ENCODE measurements around the gene FKBP5.
A peak's percentile ranks its signal among the peaks of the same experiment; 100 is the strongest.
"Not testable (repeated sequence)": the region's sequence is repeated elsewhere in the genome, so short reads cannot be mapped to it uniquely, and the experiment has no call there.

Gene FKBP5

DNA sequence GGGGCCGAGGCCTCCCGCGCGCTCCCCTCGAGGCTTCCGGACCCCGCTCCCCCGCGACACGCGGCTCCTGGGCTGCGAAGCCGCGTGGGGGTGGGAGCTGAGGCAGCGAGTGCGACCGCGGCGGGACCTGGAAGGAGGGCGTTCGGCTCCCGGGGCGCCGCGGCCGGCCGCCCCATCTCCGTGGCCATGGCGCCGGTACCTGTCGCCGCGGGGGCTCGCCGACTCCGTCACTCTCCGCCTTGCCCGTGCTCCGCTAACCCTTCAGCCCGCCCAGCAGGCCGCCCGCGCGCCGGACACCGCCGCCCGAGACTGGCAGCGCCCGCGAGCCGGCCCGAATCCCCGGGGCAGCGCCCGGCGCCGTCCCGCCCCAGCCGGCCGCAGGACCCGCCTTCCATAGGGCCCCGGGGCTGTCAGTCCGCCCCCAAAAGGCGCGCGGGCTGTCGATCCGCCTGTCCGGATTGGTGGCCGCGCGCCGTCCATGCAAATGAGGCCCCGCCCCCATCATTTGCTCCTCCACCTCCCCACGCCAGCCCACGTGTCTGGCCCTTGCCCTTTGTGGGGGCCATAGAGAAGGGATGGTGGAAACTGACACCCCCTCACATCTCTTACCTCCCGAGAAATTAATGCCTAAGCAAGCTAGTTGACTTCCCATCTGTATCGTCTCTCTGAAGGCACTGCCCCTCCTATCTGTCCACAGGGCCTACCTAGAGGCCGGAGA lies at the start of gene FKBP5:
Gene FKBP5 (minus strand): TSS at position 311 of the 718 bp plus-strand sequence. CDS start 46,091 bp downstream, outside the sequence.
- peak; percentile 71 to 84 (median 77) for DNase-seq

DNA sequence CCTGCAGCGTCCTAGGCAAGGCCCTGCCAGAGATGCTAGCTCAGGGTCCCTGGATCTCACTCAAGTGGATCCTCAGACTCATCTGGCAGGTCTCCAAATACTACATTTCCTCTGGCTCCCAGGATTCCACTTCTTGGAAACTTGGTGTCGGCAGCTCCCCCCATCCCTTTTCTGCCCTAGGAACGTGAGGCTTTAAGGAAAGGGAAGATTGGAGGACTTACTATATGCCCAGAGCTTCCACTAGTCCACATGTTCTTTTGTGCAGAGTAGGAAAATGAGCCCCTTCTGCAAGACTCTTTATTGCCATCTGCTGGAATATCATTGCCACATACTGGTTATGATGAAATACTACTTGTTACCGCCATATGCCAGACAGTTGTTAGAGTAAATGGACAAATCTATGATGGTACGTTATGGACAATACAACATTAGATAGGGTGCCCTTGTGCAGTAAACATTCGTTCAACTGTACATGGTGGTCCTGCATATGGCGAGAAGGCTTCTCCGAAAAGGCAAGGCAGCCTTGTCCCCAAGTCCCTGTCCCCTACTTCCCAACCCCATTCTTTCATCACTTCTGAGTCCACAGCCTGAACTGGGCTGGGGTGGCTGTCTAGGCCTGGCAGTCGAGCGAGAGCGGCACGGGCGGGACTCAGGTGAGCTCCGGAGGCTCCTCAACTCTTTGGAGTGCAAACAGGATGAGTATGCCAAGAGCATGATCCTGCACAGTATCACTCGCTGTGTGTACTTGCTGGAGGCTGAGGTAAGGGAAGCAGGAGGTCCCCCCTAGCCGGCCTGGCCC lies 48.9 kb upstream of the FKBP5 start:
- DNase-seq = peak in 3 of 6 experiments; percentile 63 to 79 (median 77)

DNA sequence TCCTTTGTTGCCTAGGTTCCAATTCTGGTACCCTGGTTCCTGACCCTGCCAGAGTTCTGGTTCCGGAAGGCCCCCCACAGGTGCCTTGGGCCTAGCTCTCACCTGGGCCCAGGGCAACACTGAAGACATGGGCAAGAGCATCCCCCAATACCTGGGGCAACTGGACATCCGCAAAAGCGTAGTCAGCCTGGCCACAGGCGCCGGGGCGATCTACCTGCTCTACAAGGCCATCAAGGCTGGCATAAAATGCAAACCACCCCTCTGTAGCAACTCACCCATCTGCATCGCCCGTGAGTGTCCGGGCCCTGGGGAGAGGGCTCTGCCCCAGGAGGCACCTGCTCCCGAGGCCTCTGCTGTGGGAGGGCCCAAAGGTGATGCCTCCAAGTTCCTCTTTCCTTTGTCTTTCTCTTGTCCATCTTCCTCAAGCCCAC lies 48.3 kb upstream of the FKBP5 start, which contains the start of gene ARMC12:
Gene ARMC12 (plus strand): TSS at position 51 of the 431 bp plus-strand sequence. CDS start 77 bp downstream, at position 128.
- no peak for DNase-seq

DNA sequence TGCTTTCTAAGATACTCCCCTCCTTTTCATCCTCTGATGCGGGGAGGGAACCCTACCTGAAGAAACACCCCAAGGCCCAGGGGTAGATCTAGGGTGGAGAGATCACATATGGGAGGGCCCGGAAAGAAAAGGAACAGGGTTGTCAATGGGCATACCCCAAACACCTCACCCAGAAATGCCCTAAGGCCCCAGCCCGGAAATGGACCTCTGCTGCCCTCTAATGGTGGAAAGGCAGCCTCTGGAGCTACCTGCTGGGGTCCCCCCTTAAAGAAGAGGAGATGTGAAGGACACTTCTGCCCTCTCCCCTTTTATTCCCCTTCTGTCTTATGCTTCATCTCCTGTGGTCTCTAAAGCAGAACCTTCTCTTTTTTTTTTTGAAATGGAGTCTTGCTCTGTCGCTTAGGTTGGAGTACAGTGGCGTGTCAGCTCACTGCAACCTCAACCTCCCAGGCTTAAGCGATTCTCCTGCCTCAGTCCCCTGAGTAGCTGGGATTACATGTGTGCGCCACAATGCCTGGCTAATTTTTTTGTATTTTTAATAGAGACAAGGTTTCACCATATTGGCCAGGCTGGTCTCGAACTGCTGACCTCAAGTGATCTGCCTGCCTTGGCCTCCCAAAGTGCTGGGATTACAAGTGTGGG lies 47.7 kb upstream of the FKBP5 start:
- DNase-seq = peak; percentile 72 to 91 (median 77)

DNA sequence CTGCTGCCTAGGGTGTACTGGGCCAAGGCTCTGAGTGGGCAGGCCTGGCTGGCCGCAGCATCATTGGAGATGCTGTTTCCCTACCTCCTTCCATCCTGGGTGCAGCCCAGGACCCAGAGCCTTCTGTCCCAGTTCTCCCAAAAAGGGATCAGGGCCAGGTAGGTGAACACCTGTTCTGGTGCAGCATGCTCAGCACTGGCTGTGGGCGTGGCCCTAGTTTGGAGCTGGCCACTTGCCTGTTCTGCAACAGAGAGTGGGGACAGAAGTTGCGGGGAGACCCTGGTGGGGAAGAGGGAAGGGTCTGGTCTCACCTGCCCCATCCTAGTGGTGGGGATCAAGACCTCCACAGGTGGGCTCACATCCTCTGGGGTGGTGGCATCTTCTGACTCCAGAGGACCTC lies 46.7 kb upstream of the FKBP5 start:
- DNase-seq = no peak

DNA sequence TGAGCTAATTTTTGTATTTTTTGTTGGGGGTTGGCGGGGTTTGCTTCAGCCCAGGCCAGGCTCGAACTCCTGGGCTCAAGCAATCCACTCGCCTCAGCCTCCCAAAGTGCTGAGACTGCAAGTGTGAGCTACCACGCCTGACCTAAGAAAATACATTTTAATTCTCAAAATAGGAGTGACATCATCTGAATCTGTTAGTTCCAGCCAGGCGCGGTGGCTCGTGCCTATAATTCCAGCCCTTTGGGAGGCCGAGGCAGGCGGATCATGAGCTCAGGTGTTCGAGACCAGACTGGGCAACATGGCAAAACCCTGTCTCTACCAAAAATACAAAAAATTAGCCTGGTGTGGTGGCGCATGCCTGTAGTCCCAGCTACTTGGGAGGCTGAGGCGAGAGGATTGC lies 45.6 kb upstream of the FKBP5 start:
- DNase-seq = not testable (repeated sequence)

DNA sequence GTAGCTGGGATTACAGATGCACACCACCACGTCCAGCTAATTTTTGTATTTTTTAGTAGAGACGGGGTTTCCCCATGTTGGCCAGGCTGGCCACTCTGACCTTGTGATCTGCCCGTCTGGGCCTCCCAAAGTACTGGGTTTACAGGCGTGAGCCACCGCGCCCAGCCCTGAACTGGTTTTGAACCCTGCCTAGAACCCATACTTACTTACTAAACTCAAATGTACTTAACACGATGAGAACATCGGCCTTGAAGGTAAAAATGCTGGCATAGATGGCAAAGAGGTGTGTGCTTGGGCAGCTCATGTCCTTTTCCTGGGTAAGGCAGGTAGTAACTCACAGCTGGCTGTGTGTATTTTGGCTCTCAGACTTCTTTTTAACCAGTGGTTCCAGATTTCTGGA lies 44.9 kb upstream of the FKBP5 start:
- DNase-seq = no peak

DNA sequence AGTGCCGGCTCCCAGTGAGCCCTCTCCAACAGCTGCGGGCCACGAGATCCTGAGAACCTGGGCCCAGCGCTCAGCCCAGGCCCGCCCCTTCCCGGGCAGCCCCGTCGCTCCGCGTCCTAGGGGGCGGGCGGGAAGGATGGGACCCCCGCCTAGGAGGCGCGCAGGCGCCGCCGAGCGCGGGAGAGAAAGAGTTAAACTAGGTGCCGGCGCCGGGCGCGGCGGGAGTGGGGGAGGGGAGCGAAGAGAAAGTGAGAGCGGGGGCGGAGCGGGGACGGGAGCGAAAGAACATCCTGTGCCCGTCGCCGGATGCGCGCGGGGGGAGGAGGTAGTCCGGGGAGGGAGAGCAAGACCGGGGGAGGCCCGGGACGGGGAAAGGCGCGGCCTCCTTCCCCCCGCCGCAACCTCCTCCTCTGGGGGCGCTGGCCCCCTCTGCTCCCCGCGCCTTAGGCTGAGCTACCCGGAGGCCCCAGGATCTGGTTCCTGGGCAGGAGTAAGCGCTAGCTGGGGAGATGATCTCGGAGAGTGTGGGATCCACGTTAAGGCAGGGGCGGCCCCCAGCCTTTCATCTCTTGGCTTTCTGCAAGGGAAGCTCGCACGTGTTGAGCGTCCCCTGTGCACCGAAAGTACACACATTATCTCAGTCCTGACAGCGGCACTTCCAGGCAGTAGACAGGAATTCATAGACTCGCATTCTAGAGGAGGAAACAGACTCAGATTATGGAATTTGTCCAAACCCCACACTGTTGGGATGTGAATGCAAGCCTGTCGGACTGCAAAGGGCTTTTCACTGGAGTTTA lies 43.2 kb upstream of the FKBP5 start:
- DNase-seq = peak; percentile 86 to 98 (median 91)

DNA sequence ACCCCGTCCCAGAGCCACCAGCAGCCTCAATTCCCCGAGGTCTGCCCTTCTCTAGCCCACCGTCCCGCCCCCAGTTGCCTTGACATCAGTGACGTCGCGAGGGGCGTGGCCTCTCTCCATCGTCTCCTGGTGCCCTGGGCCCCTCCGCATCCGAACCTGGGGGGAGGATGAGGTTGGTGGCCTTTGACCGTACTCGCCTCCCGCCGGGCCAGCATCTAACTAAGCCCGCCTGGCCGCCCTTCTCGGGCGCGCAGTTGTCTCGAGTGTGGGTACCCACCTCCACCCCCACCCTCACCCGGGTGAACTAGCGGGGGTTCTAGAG lies 42.7 kb upstream of the FKBP5 start:
- peak; percentile 88 to 99 (median 92) for DNase-seq

DNA sequence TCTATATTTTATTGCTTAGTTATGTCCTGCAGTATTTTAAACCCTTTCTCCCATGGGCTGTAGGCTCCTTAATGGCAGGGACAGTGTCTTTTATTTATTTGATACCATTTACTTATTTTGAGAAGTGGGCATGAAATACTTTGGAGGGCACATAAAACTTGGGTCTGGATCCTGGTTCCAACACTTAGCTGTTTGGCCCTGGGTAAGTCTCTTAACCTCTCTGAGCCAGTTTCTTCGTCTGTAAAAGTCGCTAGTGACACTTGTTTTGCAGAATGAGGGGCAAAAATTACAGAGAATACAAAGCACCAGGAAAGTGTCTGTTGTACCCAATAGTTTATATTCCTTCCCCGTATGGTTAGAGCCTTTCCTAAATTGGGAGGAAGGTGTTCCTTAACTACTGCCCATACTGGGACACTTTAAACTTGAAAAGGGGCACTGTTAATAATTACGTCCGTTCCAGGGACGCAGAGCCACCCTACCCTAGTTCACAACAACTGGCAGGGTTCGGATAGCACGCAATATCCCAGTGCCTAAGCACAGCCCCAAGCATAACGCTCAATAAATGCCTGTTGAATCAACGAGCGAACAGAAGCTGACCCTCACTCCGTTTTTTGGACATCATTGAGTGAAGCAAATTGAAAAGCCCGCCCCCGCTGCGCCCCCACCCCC lies 42.2 kb upstream of the FKBP5 start:
- DNase-seq = no peak

DNA sequence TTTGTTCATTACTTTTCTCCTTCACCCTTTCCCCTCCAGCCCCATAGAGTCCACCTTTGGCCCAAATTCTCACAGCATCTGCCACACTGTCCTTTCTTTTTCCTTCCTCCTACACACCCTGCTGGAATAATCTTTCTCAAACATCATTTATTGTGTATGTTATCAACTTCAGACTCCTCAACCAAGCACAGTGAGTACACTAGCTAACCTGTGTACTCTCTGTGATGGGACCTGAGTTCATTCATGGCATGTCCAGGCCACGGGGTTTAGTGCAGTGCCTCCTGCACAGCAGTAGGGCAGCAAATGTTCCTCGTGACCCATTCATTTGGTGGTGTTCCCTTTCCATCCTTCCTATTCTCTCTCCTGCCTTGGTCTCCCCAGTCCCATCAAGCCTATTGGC lies 41.0 kb upstream of the FKBP5 start:
- DNase-seq = no peak

DNA sequence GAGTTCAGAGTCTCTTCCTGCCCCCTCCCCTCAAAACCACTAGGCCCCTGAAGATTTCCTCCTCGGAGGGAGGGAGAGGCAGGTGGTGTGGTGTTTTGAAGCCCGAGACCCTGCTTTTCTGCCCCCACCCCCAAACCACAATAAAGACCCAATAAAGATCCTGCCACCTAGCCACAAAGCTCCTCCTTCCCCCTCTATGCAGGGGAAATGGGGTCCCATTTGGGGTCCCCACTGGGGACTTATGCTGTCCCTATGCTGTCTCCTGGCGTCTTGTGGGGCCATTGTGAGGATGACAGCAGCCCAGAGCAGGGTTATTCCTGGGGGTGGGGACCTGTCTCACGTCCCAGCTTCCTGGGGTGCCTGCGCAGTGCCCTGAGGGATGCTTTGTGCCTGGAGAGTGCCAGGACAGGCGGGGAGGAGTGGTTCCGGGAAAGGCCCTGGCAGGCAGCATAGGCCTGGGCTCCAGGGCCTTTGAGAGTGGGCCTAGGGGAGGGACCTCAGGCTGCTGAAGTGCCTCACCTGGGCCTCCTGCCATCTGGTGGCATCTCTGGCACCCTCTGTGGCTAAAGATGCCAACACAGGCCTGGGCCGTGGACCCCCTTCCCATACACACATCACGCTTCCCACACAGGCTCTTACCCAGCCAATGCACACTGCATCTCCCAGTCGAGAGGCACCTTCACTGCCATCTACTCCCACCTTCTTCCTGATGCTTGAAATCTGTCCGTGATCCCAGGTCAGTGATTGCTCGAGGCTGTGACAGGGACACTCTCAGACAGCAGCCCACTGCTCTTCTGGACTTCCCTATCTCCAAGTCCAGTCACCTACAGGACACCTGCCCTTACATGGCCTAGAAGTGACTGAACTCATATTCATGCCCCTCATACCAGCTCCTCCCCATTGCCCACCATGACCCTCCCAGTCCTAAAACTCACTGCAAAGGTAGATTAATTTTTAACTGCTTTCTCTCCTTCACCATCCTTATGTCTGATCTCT lies 40.3 kb upstream of the FKBP5 start:
- peak in 5 of 6 experiments; percentile 20 to 65 (median 50) for DNase-seq

DNA sequence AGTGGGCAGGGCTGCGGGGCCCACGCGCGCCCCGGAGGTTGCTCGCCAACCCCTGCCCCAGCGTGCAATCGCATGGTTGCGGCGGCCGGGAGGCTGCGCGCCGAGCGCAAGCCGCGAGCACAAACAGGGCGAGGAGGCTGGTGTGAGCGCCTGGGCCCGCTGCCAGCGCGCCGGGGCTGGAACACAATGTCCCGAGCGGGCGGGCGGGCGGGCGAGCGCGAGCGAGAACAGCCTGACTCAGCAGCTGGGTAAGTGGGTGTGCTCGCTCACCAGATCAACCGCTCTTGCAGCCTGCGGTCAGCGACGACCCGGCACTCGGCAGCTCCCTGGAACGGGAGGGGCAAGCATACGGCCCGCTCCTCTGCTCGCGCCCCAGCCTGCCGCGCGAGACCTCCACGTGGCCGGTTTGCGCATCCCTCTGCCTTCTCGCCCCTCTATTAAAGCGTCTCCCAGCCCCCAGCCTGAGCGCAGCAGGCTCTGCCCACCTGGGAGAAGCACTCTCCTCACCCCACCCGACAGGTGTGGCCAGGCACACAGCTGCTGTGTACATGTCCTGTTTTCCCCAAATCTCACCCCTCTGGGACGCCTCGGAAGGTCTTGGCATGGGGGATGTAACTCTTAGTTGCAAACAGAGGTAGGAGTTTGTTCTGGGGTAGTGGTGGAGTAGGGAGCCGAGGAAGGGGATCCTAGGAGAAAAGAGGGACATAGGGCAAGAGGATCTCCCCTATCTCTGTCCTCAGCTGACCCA lies 39.4 kb upstream of the FKBP5 start:
- peak; percentile 73 to 92 (median 80) for DNase-seq

DNA sequence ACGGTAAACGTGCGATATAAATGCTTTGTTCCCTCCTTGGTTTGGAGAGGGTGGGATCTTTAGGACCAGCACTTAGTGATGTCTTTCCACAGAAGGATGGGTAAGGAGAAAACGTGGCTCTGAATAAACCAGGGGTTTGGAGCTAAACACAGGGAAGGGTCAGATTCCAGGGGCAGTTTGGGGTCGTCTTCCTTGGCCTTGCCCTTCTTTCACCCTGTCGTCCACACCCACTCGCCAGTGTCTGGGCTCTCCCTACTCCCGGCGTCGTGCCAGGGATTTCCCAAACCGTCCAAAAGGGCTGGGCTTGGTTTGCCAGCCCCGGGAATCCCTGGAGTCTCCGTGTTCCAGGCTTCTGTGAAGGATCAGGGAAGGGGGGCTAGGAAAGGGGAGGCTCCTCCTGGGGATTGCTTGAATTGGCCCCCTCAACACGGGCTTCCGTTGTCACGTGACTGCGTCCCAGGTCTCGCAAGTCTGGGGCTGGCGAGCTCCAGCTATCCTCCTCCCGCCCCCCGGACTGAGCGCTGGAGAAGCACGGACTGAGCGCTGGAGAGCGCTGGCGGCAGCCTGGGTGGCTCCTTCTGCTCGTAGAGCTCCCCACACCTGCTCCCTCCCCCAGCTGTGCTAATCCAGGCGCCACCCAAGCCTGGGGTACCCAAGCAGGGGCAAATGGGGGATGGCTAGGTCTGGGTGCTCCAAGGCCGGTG lies 38.7 kb upstream of the FKBP5 start:
- no peak for DNase-seq

DNA sequence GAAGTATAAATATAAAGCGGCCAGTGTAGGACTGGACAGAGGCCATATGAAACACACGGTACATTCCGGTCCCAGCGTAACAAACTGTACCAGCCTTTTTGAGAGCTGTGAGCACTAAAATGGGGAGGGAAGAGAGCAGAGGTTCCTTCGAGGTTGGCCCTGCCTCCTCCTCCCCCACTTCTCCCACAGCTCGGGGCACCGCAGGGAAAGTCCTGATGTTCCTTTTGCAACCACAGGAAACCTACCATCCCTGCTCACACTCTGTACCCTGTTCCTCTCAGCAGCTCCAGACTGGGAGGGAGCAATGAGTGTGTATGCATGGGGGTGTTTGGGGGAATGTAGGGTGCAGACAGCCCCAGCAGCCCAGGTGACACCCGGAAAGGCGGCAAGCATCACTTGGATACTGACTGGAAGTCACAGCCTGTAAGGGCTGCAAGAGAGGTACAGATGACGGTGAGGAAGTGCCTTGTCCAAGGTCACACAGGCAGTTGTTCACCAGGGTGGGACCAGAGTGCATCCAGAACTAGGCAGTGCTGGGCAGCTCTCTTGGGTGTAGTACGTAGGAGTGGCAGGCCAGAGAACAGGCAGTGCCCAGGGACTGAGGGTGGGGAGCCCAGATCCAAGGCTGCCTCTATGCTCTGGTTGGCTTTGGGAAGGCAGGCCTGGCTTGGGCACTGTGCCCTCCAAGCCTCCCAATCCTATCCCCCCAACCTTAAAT lies 37.2 kb upstream of the FKBP5 start:
- DNase-seq = peak in 2 of 6 experiments; percentile 15 to 16

DNA sequence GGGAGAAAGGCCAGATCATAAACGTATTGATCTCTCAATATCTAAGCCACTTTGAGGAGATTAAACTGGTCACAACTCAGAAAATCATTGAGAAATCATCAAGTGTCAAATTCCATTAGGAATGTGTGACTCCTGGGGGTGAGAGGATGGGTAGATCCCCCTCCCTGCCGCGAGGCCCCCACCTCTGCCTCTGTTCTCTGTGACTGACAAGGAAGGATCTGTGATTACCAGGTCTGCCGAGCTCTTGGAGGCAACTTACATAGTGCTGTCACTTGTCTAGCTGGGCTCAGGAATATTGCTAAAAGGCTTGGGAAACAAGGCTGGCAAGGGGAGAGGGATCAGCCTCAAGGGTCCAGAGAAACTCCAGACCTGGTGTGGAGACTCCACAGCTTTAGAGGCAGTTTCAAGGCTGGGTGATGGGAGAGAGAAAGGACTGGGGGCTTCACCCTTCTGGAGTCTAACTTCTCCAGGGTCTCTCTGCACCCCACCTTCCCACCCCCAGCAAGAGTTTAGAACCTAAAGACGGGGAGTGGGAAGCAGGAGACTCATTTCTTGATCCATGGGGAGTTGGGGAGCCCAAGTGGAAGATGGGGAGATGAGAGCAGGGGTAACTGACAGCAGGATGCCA lies 36.5 kb upstream of the FKBP5 start:
- no peak for DNase-seq

DNA sequence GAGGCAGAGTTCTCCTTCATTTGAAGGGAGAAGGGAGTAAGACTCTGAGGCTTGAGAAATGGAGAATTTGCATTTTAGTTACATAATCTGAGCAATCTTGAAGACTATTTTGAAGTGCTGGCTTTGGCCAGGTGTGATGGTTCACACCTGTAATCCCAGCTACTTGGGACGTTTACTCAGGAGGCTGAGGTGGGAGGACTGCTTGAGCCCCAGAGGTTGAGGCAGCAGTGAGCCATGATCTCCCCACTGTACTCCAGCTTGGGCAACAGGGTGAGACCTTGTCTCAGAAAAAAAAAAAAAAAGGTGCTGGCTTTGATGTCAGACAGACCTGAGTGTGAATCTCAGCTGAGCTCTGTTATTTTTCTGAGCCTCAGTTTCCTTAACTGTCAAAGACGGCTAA lies 35.8 kb upstream of the FKBP5 start:
- no peak for DNase-seq

DNA sequence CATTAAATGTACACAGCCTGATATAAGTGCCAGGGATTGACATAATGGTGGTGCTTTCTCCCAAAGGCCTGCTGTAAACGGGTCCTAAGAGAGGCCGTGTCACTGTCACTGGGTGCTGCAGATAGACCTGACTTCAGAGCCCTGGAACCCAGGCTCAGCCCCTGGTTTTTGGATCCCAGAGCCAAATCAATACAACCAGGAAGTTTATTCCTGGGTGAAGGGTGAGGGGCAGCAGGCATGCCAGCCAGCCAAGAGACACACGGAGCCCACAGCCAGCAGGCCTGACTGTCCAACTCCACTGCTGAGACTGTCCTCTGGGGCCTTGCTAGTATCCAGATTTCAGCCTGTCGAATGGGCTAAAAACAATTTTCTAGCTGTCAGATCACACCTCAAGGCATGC lies 35.3 kb upstream of the FKBP5 start:
- DNase-seq = no peak

Measured in stimulated activated naive CD4-positive, alpha-beta T cell (primary cell).